Uterus (tissue), 2 donors: ENCODE measurements around the gene ANKRD36.

Experiments
- POLR2A ChIP-seq, 2 donors: fragments of 450-650 bp; IDR thresholded peaks; one replicate each; pipeline ENCODE4 v1.6.1; 2016; ENCODE audit warnings: antibody characterized with exemption in 2 of 2, mild to moderate bottlenecking in 1 of 2, moderate library complexity in 1 of 2
- TF ChIP-seq, protein P1 (sequence below), 4 experiments: fragments of 200-600 bp in 2 of 4; fragments of 450-650 bp in 2 of 4; sonication (generic) in 2 of 4; IDR thresholded peaks; one replicate each; pipeline ENCODE4 v1.5.1; 2016 to 2019; ENCODE audit warnings: antibody characterized with exemption in 4 of 4, mild to moderate bottlenecking in 2 of 4, moderate library complexity in 1 of 4

DNA sequence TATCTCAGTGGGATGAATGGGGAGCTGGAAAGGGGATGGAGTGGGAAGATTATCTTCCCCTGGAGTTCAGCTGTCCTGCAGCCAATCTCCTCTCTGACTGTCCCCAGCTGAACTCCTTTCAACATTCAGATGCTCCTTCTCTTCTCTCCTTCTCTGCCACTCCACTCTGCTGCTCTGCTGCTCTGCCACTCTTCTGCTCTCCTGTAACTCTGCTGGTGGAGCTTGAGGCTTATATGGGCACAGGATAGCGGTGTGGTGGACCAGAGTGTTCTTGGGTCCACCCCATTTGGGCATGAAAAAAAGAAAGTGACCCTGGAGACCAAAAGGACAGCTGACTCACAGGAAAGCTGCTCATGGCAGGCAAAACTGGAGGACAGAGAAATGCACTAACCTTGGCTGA is 44.9 kb upstream of the ANKRD36 start:
- TF ChIP-seq, protein P1, sequence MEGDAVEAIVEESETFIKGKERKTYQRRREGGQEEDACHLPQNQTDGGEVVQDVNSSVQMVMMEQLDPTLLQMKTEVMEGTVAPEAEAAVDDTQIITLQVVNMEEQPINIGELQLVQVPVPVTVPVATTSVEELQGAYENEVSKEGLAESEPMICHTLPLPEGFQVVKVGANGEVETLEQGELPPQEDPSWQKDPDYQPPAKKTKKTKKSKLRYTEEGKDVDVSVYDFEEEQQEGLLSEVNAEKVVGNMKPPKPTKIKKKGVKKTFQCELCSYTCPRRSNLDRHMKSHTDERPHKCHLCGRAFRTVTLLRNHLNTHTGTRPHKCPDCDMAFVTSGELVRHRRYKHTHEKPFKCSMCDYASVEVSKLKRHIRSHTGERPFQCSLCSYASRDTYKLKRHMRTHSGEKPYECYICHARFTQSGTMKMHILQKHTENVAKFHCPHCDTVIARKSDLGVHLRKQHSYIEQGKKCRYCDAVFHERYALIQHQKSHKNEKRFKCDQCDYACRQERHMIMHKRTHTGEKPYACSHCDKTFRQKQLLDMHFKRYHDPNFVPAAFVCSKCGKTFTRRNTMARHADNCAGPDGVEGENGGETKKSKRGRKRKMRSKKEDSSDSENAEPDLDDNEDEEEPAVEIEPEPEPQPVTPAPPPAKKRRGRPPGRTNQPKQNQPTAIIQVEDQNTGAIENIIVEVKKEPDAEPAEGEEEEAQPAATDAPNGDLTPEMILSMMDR (IDR thresholded peaks at IDR 0.05): no peak
- TF ChIP-seq POLR2A (IDR thresholded peaks at IDR 0.05): no peak
